Fibroblast of villous mesenchyme (primary cell): ENCODE results near the gene KIF7. TPM values are rescaled to one million over a fixed set of nuclear protein-coding genes. Genes with fewer than 3 reads are reported as not detected.

Experiments
- DNase-seq: peaks from one replicate; pipeline ENCODE4 v3.0.0-alpha.2; 2010; ENCODE audit warnings: low read depth
- H3K4me3 ChIP-seq: 2 replicates; pipeline ENCODE4 v1.5.1; 2011; ENCODE audit warnings: low read depth, mild to moderate bottlenecking, low read length
- total RNA-seq: library from RNA; depleted of rRNA; stranded (reverse); fragments of >200 nt; gene quantifications from 2 replicates; pipeline ENCODE4 v1.2.3, GENCODE V29; 2012
- TF ChIP-seq, protein P1 (sequence below): IDR thresholded peaks from 2 replicates; pipeline ENCODE4 v1.5.1; 2012; ENCODE audit warnings: low read depth, mild to moderate bottlenecking, low read length; ENCODE audit not compliant: insufficient read depth

KIF7 gene
- total RNA-seq, 1 donor, result 13.4 TPM

DNA sequence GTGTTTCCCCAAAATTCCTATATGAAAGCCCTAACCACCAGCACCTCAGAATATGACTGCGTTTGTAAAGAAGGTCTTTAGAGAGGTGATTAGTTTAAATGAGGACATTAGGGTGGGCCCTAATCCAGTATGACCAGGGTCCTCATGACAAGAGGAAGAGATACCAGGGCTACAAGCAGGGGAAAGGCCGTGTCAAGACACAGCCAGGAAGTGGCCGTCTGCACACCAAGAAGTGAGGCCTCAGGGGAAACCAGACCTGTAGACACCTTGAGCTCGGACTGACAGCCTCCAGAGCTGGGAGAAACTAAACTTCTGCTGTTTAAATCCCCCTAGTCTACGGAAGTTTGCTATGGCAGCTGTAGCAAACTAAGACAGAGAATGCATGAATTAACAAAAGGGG, 14.2 kb downstream of the KIF7 start:
- H3K4me3 ChIP-seq, result no peak overlapping the region
- TF ChIP-seq, protein P1, sequence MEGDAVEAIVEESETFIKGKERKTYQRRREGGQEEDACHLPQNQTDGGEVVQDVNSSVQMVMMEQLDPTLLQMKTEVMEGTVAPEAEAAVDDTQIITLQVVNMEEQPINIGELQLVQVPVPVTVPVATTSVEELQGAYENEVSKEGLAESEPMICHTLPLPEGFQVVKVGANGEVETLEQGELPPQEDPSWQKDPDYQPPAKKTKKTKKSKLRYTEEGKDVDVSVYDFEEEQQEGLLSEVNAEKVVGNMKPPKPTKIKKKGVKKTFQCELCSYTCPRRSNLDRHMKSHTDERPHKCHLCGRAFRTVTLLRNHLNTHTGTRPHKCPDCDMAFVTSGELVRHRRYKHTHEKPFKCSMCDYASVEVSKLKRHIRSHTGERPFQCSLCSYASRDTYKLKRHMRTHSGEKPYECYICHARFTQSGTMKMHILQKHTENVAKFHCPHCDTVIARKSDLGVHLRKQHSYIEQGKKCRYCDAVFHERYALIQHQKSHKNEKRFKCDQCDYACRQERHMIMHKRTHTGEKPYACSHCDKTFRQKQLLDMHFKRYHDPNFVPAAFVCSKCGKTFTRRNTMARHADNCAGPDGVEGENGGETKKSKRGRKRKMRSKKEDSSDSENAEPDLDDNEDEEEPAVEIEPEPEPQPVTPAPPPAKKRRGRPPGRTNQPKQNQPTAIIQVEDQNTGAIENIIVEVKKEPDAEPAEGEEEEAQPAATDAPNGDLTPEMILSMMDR, result no peak
- no peak for DNase-seq

DNA sequence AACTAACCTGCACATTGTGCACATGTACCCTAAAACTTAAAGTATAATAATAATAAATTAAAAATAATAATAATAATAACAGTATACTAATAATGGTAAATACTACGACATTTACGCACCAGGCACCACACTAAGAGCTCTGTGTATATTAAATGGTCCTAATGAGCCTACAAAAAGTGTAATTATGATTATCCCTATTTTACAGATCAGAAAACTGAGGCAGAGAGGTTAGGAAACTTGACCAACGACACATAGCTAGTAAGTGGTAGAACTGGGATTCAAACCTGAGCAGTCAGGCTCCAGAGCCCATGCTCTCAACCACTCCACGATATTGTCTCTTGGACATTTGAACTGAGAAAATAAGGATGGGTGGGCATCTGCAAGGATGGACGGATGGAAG, 15.0 kb downstream of the KIF7 start:
- TF ChIP-seq, protein P1, result no peak
- DNase-seq, result no peak
- H3K4me3 ChIP-seq, result no peak overlapping the region

DNA sequence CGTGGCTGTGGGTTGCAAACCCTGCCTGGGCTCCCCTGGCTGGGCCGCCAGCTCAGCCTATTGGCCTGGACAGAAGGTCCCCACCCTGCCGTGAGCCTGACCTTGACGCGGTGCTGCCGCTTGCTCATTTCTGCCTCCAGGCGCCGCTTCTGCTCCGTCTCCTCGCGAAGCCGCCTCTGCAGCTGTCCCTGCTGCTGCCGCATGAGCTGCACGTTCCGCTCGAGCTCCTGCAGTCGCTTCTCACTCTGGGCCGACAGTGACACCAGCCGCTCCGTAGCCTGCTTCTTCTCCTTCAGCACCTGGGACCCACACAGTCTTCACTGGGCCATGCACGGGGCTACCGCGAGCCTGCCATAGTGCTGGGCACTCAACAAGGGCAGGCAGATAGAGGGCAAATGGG, 21.7 kb downstream of the KIF7 start:
- H3K4me3 ChIP-seq, result no peak overlapping the region
- no peak for DNase-seq
- TF ChIP-seq, protein P1, result no peak

DNA sequence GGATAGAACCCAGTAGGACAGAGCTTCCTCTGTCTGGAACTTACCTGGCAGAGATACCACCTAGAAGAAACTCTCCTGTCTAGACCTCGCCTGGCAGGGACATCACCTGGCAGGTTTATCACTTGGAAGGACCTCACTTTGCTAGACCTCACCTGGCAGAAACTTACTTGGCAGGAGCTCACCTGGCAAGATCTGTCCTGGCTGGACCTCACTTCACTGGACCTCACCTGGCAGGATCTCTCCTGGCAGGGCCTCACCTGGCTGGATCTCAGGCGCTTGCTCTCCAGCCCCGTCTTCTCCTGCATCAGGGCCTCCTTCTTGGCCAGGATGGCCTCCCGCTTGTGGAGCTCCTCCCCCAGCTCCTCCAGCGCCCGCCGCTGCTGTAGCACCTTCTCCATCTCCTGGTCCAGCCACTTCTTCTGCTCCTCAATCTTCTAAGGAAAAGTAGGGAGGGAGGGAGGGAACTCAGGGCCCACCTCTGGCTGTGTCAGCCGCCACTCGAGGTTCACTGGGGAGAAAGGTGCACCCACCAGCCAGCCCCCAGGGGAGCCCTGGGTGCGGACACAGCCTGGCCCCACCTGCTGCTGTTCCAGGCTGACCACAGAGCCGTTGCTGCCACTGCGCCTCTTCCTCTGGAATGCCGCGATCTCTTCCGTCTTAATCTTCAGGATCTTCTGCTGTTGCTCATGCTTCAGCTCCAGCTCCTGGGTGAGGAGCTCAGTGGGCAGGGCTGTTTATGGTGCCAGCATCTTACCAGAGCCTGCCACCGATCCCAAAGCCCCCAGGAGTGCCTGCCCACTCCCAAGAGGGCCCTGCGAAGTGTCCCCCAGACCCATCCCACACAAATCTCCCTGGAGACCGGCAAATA, 22.5 kb downstream of the KIF7 start:
- TF ChIP-seq, protein P1, result no peak
- DNase-seq, result no peak
- no peak overlapping the region for H3K4me3 ChIP-seq

DNA sequence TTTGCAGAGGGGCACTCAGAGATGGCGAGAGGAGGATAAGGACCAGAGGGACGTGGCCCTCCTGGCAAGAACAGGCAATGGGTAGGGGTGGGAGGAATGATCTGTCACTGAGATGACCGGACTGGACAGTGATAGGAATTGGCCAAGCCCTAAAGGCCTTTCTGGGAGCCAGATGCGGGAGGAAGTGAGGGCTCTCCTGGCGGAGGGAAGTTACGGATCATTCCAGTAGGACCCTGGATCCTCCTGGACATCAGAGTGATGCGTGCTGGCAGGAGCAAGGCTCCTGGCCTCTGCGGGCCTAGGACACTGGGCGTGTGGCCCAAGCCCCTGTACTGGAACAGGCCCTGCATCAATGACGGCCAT, 23.4 kb downstream of the KIF7 start:
- H3K4me3 ChIP-seq, result no peak overlapping the region
- no peak for DNase-seq
- TF ChIP-seq, protein P1, result no peak

DNA sequence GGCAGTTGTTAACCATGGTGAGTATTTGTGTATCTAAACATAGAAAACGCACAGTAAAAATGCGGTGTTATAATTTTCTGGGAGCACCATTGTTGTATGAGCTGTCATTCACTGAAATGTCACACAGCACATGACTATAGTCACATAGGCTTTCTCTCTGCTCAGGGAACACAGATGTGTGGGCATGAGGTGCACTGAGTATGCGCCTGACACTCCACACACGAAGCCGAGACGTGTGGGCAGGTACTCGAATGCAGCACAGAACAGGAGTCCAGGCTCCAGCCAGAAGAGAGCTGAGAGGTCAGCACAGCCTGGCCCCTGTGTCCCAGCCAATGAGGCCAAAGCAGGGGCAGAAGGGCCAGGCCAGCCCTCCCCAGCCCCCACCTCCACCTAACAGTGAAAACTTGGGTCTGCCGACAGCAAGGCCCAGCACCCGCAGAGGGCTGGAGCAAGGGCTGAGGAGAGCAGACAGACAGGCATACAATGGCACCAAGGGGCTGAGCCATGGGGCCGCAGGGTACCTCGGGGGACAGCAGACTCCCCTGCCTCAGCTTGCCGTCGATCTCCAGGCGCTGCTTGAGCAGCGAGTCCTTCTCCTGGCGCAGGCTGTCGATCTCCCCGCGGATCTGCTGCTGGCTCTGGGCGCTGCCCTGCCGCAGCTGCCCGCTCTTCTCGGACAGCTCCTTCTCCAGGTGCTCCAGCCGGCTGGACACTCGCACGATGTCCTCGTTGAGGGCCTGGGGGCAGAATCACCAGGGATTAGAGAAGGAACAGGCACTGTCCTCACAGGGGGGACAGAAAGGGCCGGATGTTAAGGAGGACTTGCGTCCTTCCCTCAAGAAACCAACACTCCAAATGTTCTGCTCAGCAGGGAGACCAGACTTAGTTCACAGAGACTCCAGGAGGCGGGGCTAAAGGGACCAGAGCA, 24.0 kb downstream of the KIF7 start:
- H3K4me3 ChIP-seq, result no peak overlapping the region
- no peak for DNase-seq
- TF ChIP-seq, protein P1, result no peak
